ENCODE results near the gene VPS11.

The VPS11 gene

GRCh38 chr11:119078675-119079420, 11.2 kb downstream of the VPS11 start:
- no peak for TF ChIP-seq CTCF (IDR thresholded peaks at IDR 0.05; ENCODE audit: borderline replicate concordance, insufficient read depth, low read depth, low read length)

GRCh38 chr11:119081682-119082260, 14.2 kb downstream of the VPS11 start:
- no peak for TF ChIP-seq CTCF (IDR thresholded peaks at IDR 0.05; ENCODE audit: borderline replicate concordance, insufficient read depth, low read depth, low read length)
- no peak overlapping the region for H3K4me3 ChIP-seq (ENCODE audit: low read depth, low read length)

More at GRCh38 chr11:119078675-119079420, 11.2 kb downstream of the VPS11 start:
- no peak overlapping the region for H3K4me3 ChIP-seq (ENCODE audit: low read depth, low read length)

GRCh38 chr11:119084663-119085436, 17.2 kb downstream of the VPS11 start, which contains the start of gene HMBS:
Gene HMBS, plus strand, starts transcription at chr11:119084881. Its CDS starts 153 bp downstream, at chr11:119085034.
- no peak for TF ChIP-seq CTCF (IDR thresholded peaks at IDR 0.05; ENCODE audit: borderline replicate concordance, insufficient read depth, low read depth, low read length)

GRCh38 chr11:119085437-119085847, 17.8 kb downstream of the VPS11 start:
- peak overlapping the region; percentile 70 for H3K4me3 ChIP-seq (ENCODE audit: low read depth, low read length)
- no peak for TF ChIP-seq CTCF (IDR thresholded peaks at IDR 0.05; ENCODE audit: borderline replicate concordance, insufficient read depth, low read depth, low read length)

More at GRCh38 chr11:119084663-119085436, 17.2 kb downstream of the VPS11 start, which contains the start of gene HMBS:
- H3K4me3 ChIP-seq (ENCODE audit: low read depth, low read length) = peak within 1 kb of the TSS; percentile 70

- TF ChIP-seq CTCF (IDR thresholded peaks at IDR 0.05; ENCODE audit: borderline replicate concordance, insufficient read depth, low read depth, low read length) = no peak
- no peak overlapping the region for H3K4me3 ChIP-seq (ENCODE audit: low read depth, low read length)
These were observed 19.5 kb downstream of the VPS11 start for GRCh38 chr11:119087123-119087522.

- no peak overlapping the region for H3K4me3 ChIP-seq (ENCODE audit: low read depth, low read length)
- no peak for TF ChIP-seq CTCF (IDR thresholded peaks at IDR 0.05; ENCODE audit: borderline replicate concordance, insufficient read depth, low read depth, low read length)
These were observed 20.2 kb downstream of the VPS11 start for GRCh38 chr11:119087747-119088241.

Measured in GM12875 (cell line).